HG03354 (cell line): ENCODE results near the gene ACTN1.

ENCODE experiments used
- ATAC-seq: cut with Tn5 transposase; IDR thresholded peaks from one replicate; pipeline ENCODE4 v1.9.1; 2021; ENCODE audit warnings: mild to moderate bottlenecking; ENCODE audit not compliant: unreplicated experiment, poor library complexity, severe bottlenecking

Gene ACTN1

GRCh38 chr14:68955164-68955850 is 23.8 kb downstream of the ACTN1 start:
- ATAC-seq: no peak

GRCh38 chr14:68953196-68953555 is 25.9 kb downstream of the ACTN1 start:
- ATAC-seq: no peak

- ATAC-seq: no peak
These were observed 26.4 kb downstream of the ACTN1 start for GRCh38 chr14:68952531-68953195.

GRCh38 chr14:68951800-68952530 is 27.1 kb downstream of the ACTN1 start:
- ATAC-seq: no peak

GRCh38 chr14:68951035-68951797 is 27.9 kb downstream of the ACTN1 start:
- no peak for ATAC-seq

GRCh38 chr14:68950111-68950510 is 29.0 kb downstream of the ACTN1 start:
- ATAC-seq: no peak

GRCh38 chr14:68949601-68949965 is 29.5 kb downstream of the ACTN1 start:
- no peak for ATAC-seq

GRCh38 chr14:68948686-68949600 is 30.2 kb downstream of the ACTN1 start:
- ATAC-seq: no peak

- ATAC-seq: no peak
These were observed 31.3 kb downstream of the ACTN1 start for GRCh38 chr14:68947802-68948201.

GRCh38 chr14:68946489-68946822 is 32.6 kb downstream of the ACTN1 start:
- ATAC-seq: no peak

GRCh38 chr14:68945585-68946488 is 33.3 kb downstream of the ACTN1 start:
- no peak for ATAC-seq

GRCh38 chr14:68945190-68945584 is 33.9 kb downstream of the ACTN1 start:
- ATAC-seq: no peak

- no peak for ATAC-seq
These were observed 34.9 kb downstream of the ACTN1 start for GRCh38 chr14:68944162-68944561.

GRCh38 chr14:68943107-68943506 is 36.0 kb downstream of the ACTN1 start:
- ATAC-seq: no peak

- no peak for ATAC-seq
These were observed 36.6 kb downstream of the ACTN1 start for GRCh38 chr14:68942296-68943035.

- ATAC-seq: no peak
These were observed 37.3 kb downstream of the ACTN1 start for GRCh38 chr14:68941820-68942219.

- ATAC-seq: no peak
These were observed 38.4 kb downstream of the ACTN1 start for GRCh38 chr14:68940614-68941185.
